ENCODE data around the gene SP6. TPM values are rescaled to one million over a fixed set of nuclear protein-coding genes. Genes with fewer than 3 reads are reported as not detected.
A peak's percentile ranks its signal among the peaks of the same experiment; 100 is the strongest.

The SP6 gene
- total and polyA plus RNA-seq, 2 experiments from 2014 or later: 1.3 to 1.7 TPM

DNA sequence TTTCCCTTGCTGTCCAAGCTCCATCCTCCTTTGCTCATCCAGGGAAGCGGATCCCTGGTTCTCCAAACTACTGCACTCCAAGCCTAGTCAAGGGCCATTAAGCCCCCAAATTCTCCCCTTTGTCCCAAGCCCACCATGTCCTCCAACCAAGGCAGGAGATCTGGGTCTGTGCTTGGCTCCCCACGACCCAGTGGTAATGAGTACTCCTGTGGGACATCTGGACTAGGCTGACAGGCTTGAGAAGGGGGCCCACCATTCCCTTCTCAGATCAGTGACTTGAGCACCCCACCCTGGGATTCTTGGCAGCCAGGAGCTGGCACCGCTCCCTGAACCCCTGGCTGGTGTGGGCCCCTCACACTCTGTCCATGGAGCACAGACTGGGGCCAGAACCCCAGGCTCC is 46.5 kb downstream of the SP6 start:
- no peaks in the 10 kb centered on the region for H3K79me2 ChIP-seq
- DNase-seq (ENCODE audit: low spot score): no peak
- WGBS (ENCODE audit: low lambda C conversion rate, missing lambda C conversion rate): 69% methylated on average over 3 of the region's 3 CpGs
- no peak overlapping the region for H3K4me3 ChIP-seq
- H3K9me3 ChIP-seq (ENCODE audit: low read depth): no peaks in the 10 kb centered on the region
- H4K20me1 ChIP-seq (ENCODE audit: insufficient read depth, poor library complexity, severe bottlenecking): no peaks in the 10 kb centered on the region
- no peaks in the 10 kb centered on the region for H3K9me2 ChIP-seq (replicated peaks; ENCODE audit: insufficient read depth)
- H3K27ac ChIP-seq: no peak overlapping the region
- no peak overlapping the region for H3K4me2 ChIP-seq
- TF ChIP-seq EZH2 (IDR thresholded peaks at IDR 0.05; ENCODE audit: borderline replicate concordance): no peak
- H3K27me3 ChIP-seq: peaks cover 6% of the 10 kb centered on the region
- H3K4me1 ChIP-seq (ENCODE audit: insufficient read depth): peaks cover 6% of the 10 kb centered on the region
- H2AFZ ChIP-seq: no peak overlapping the region
- no peaks in the 10 kb centered on the region for H3K36me3 ChIP-seq (replicated peaks; ENCODE audit: insufficient read depth, low read depth)

DNA sequence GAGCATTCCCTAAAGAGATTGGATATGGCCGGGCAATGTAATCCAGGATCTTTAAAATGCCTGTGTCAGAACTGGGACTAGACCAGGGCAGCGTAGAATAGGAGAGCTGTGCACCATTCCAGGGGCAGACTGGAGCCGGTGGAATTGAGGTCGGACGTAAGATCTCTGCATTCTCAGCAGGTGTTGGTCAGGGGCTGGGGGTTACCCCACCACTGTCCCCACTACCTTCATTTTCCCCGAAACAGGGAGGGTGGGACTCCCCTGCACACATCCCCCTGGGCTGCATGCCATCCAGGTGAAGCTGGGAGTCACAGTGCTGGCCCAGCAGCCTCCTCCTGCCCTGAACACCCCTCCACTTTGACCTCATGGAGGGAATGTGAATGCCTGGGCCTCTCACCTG is 47.2 kb downstream of the SP6 start:
- DNase-seq (ENCODE audit: low spot score): no peak
- 69% methylated on average over 6 of the region's 6 CpGs for WGBS (ENCODE audit: low lambda C conversion rate, missing lambda C conversion rate)
- Histone ChIP-seq H3K27ac (no peak overlapping the region), H3K9me2 (replicated peaks; ENCODE audit: insufficient read depth) (no peaks in the 10 kb centered on the region), H3K27me3 (peaks cover 6% of the 10 kb centered on the region), H3K4me2 (no peak overlapping the region), H3K36me3 (replicated peaks; ENCODE audit: insufficient read depth, low read depth) (no peaks in the 10 kb centered on the region), H3K4me3 (no peak overlapping the region), H3K9me3 (ENCODE audit: low read depth) (no peaks in the 10 kb centered on the region), H3K79me2 (no peaks in the 10 kb centered on the region), H2AFZ (no peak overlapping the region), H4K20me1 (ENCODE audit: insufficient read depth, poor library complexity, severe bottlenecking) (no peaks in the 10 kb centered on the region), H3K4me1 (ENCODE audit: insufficient read depth) (no peaks in the 10 kb centered on the region)
- TF ChIP-seq EZH2phosphoT487 (IDR thresholded peaks at IDR 0.05; ENCODE audit: low read depth, severe bottlenecking, unreplicated experiment) (no peak), EZH2 (IDR thresholded peaks at IDR 0.05; ENCODE audit: borderline replicate concordance) (no peak)
- TF ChIP-seq, protein P1, sequence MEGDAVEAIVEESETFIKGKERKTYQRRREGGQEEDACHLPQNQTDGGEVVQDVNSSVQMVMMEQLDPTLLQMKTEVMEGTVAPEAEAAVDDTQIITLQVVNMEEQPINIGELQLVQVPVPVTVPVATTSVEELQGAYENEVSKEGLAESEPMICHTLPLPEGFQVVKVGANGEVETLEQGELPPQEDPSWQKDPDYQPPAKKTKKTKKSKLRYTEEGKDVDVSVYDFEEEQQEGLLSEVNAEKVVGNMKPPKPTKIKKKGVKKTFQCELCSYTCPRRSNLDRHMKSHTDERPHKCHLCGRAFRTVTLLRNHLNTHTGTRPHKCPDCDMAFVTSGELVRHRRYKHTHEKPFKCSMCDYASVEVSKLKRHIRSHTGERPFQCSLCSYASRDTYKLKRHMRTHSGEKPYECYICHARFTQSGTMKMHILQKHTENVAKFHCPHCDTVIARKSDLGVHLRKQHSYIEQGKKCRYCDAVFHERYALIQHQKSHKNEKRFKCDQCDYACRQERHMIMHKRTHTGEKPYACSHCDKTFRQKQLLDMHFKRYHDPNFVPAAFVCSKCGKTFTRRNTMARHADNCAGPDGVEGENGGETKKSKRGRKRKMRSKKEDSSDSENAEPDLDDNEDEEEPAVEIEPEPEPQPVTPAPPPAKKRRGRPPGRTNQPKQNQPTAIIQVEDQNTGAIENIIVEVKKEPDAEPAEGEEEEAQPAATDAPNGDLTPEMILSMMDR (IDR thresholded peaks at IDR 0.05; ENCODE audit: poor library complexity): no peak

GRCh38 chr17:47803201-47803600 is 47.8 kb downstream of the SP6 start:
- Histone ChIP-seq H3K27me3 (peaks cover 6% of the 10 kb centered on the region), H3K9me2 (replicated peaks; ENCODE audit: insufficient read depth) (no peaks in the 10 kb centered on the region), H4K20me1 (ENCODE audit: insufficient read depth, poor library complexity, severe bottlenecking) (no peaks in the 10 kb centered on the region), H3K4me3 (no peak overlapping the region), H2AFZ (no peak overlapping the region), H3K4me1 (ENCODE audit: insufficient read depth) (no peaks in the 10 kb centered on the region), H3K36me3 (replicated peaks; ENCODE audit: insufficient read depth, low read depth) (no peaks in the 10 kb centered on the region), H3K4me2 (no peak overlapping the region), H3K27ac (no peak overlapping the region), H3K79me2 (no peaks in the 10 kb centered on the region), H3K9me3 (ENCODE audit: low read depth) (no peaks in the 10 kb centered on the region)
- TF ChIP-seq EZH2phosphoT487 (IDR thresholded peaks at IDR 0.05; ENCODE audit: low read depth, severe bottlenecking, unreplicated experiment) (no peak), EZH2 (IDR thresholded peaks at IDR 0.05; ENCODE audit: borderline replicate concordance) (no peak)
- TF ChIP-seq, protein P1 (IDR thresholded peaks at IDR 0.05; ENCODE audit: poor library complexity): no peak
- no peak for DNase-seq (ENCODE audit: low spot score)
- WGBS (ENCODE audit: low lambda C conversion rate, missing lambda C conversion rate): 60% methylated on average over 5 of the region's 5 CpGs

GRCh38 chr17:47802341-47803022 is 48.5 kb downstream of the SP6 start:
- peak; percentile 83 for DNase-seq (ENCODE audit: low spot score)
- Histone ChIP-seq H3K27me3 (peaks cover 6% of the 10 kb centered on the region), H3K36me3 (replicated peaks; ENCODE audit: insufficient read depth, low read depth) (no peaks in the 10 kb centered on the region), H3K27ac (no peak overlapping the region), H3K4me1 (ENCODE audit: insufficient read depth) (no peaks in the 10 kb centered on the region), H3K4me3 (no peak overlapping the region), H4K20me1 (ENCODE audit: insufficient read depth, poor library complexity, severe bottlenecking) (no peaks in the 10 kb centered on the region), H3K4me2 (no peak overlapping the region), H3K79me2 (no peaks in the 10 kb centered on the region), H3K9me3 (ENCODE audit: low read depth) (no peaks in the 10 kb centered on the region), H2AFZ (no peak overlapping the region), H3K9me2 (replicated peaks; ENCODE audit: insufficient read depth) (no peaks in the 10 kb centered on the region)
- WGBS (ENCODE audit: low lambda C conversion rate, missing lambda C conversion rate): 34% methylated on average over 9 of the region's 9 CpGs
- TF ChIP-seq, protein P1 (IDR thresholded peaks at IDR 0.05; ENCODE audit: poor library complexity): peak; percentile 64
- TF ChIP-seq EZH2 (IDR thresholded peaks at IDR 0.05; ENCODE audit: borderline replicate concordance) (no peak), EZH2phosphoT487 (IDR thresholded peaks at IDR 0.05; ENCODE audit: low read depth, severe bottlenecking, unreplicated experiment) (no peak)

Data from hepatocyte (in vitro differentiated cells).